NCI-H2227 treated with DMSO at 0.1 percent for 48 hours (cell line): Measurements from ENCODE around the gene COL4A1.

Experiments used
- DNase-seq: peaks from one replicate; lab custom pipeline; 2025; lab: John Stamatoyannopoulos, UW

Gene COL4A1

DNA sequence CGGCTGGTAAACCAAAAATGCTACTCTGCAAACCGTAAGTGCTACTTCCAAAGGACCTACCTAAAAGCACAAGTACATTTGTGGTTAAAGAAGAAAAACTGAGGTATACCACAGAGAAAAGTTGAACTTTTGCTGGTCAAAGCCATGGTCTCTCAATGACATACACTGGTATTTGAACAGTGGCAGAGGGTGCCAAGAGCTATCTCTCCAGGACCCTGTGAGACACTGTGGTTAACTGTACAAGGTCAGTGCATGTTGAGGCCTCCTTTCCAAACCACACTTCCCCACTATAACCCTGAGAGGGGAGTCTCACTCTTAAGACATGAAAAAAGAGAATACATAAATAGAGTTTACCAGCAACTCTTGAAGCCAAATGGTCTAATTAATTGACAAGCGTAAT lies 49.5 kb downstream of the COL4A1 start:
- DNase-seq: no peak

GRCh38 chr13:110256126-110256905 lies 50.6 kb downstream of the COL4A1 start:
- no peak for DNase-seq

- no peak for DNase-seq
These were observed 52.0 kb downstream of the COL4A1 start for GRCh38 chr13:110254751-110255553.

DNA sequence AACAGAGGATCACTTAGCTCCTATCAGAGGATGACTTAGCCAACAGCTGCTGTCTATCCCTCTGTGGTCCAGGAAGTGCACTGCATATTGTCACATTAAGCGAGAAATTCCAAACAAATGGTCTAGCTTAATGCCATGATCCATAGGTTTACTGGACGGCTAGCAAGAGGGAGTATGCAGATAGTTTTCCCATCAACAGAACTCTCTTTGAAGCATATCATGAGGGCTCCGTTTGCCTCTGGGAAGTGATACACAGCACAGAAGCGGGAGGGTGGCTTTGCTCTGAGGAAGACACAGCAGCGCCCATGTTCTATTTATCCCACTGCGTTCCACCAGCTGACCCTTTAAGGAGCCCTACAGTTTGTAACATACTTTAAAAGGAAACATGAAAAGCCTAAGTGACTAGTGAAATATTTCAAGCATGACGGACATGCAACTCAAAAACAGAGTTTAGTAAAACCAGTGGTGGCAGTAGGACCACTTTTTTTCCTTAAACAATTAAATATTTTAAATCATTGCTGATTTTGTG lies 52.7 kb downstream of the COL4A1 start:
- DNase-seq: no peak

GRCh38 chr13:110251193-110251819 lies 55.7 kb downstream of the COL4A1 start:
- no peak for DNase-seq

GRCh38 chr13:110250258-110250891 lies 56.6 kb downstream of the COL4A1 start:
- DNase-seq: no peak

DNA sequence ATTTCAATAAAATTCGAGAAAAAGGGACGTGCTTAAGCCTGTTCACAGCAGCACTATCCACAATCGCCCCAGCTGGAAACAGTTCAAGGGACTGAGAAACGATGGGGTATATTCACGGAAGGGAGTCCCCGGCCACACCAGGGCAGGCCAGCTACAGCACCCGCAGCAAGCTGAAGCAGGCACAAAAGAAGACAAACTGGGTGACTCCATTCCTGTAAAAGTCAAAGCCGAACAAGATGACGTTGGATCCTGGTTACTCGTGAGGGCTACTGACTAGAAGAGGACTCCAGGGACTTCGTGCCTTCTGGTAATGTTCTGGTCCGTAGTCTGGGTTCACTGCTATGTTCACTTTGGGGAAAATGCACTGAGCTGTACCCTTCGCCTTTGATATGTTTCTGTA lies 57.6 kb downstream of the COL4A1 start:
- DNase-seq: no peak

GRCh38 chr13:110248449-110249143 lies 58.4 kb downstream of the COL4A1 start:
- DNase-seq: no peak

- no peak for DNase-seq
These were observed 60.4 kb downstream of the COL4A1 start for GRCh38 chr13:110246530-110246929.

GRCh38 chr13:110245416-110245899 lies 61.5 kb downstream of the COL4A1 start:
- no peak for DNase-seq

GRCh38 chr13:110244976-110245375 lies 62.0 kb downstream of the COL4A1 start:
- no peak for DNase-seq

DNA sequence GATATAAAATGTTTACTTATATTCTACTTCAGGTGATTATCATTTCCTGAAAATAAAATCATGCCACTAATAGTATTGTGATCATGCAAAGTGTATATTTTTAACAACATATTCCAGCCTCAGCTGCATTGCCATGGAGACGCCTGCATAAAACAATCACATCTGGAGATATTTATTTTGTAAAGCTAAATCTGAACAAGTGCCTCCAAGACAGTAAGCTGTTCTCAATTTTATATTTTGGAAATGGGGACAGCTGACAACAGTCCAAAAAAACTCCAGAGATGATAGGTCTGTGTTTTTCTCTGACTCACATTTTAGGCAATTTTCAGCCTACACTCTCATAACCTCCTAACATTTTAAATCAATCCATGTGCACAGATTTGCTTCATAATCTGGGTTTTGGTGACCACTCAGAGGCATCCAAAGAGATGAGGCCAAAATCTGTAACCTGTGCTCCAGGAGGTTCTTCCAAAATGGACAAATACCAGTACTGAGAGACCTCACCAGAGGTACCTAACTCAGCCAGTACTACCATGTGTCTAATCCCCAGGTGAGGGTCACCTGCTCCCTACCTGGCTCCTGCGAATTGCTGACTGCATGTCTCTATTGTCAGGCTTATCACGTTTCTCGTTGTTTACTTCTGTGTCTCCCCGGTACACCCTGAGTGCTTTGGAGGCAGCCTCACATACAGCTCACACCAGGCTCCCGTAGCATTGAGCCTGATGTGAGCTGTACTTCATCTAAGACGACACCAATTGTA lies 62.7 kb downstream of the COL4A1 start:
- DNase-seq: no peak

DNA sequence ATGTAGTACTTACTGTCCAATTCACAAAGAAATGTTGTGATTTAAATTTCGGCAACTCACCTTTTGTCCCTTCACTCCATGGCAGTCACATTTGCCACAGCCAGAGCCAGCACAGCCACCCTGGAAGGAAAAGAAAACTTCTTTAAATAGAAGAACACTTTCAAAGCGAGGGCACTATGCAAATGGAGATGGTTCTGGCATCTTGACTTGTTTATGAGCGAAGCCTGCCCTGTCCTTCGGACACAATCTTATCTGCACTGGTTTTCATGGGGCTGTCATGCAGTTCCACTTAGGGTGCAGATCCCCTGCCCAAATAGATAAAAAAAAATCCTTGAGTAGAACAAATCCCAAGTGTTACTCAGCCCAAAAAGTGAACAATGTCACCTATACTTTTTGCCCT lies 64.3 kb downstream of the COL4A1 start:
- no peak for DNase-seq

- DNase-seq: no peak
These were observed 66.0 kb downstream of the COL4A1 start for GRCh38 chr13:110240943-110241342.

GRCh38 chr13:110240352-110240751 lies 66.6 kb downstream of the COL4A1 start:
- no peak for DNase-seq

- DNase-seq: no peak
These were observed 67.5 kb downstream of the COL4A1 start for GRCh38 chr13:110239280-110240125.

DNA sequence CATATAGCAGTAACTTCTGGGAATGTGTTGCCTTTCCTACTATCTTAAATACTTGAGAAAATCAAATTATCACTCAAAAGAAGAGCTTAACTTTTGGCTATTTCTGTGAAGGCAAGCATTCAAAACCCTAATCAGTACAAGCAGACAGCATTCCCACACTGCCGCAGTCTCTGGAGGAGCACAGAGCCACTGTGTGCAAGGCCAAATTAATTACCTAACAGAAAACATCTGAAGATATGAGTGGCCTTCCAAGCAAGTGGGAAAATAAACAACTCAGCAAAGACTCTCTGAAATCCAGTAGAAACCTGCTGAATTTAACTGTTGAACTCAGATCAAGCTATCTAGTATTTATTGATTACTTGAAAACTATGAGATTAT lies 68.2 kb downstream of the COL4A1 start:
- no peak for DNase-seq

DNA sequence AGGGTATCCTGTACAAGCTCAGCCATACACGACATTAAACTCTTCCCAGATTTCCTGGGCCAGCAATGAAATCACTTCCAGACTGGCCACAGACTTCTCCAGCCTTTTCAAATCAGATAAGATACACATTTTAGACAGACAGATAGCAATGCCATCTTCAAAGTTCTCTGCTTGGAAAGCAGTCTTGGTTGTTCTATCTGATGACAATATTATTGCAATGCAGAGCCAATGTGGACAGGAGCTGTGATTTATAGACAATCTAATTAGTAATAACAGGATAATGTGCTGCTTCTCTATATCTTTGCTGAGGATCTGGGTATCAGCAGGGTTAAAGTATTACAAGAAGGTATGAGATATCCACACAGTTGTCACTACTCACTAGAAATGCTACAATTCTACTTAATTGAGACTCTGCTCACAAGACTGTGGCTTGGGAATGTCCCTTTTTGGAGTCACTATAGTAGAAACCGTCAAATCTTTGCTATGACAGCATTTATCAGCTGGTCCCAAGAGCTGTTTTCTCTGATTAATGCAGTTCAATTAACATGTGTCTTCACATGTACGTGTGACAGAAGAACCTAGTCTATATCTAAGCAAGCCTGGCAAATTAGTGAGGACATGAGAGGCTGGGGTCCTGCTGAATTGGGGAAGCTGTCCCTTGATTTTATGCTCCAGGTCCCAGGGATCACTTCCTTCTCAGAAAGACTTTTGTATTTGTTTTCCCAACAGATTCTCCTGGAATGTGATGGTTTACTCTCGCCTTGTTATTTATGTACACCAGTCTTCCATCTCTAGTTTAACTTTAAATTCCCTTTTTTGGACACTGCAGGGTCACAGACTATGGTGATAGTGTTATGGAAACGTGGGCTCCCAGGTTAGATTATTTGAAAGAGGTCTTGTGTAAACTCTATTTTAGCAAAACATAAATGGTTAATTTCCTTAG lies 68.8 kb downstream of the COL4A1 start:
- no peak for DNase-seq

- DNase-seq: no peak
These were observed 70.1 kb downstream of the COL4A1 start for GRCh38 chr13:110236831-110237261.
